Brain microvascular endothelial cell (primary cell): ENCODE measurements around the gene ANXA2.

Experiments
- DNase-seq: peaks from one replicate; pipeline ENCODE4 v3.0.0-alpha.2; 2020
- H3K27ac ChIP-seq: fragments of 250-450 bp; sonication (Bioruptor Pico); 2 replicates; pipeline ENCODE4 v1.5.1; 2020; ENCODE audit warnings: mild to moderate bottlenecking, moderate library complexity
- H3K27me3 ChIP-seq: fragments of 250-450 bp; sonication (Bioruptor Pico); replicated peaks from 2 replicates; pipeline ENCODE4 v1.5.1; 2020; ENCODE audit warnings: mild to moderate bottlenecking
- H3K36me3 ChIP-seq: fragments of 250-450 bp; sonication (Bioruptor Pico); replicated peaks from 2 replicates; pipeline ENCODE4 v1.5.1; 2020; ENCODE audit warnings: mild to moderate bottlenecking
- H3K4me3 ChIP-seq: 2 replicates; pipeline ENCODE4 v1.5.1; 2011; ENCODE audit warnings: low read depth, mild to moderate bottlenecking, control low read depth, low read length, moderate library complexity
- in situ Hi-C: cut with HindIII; loops from 2 replicates; pipeline ENCODE4 v1.10.0; 2017; ENCODE audit warnings: low sequenced_read_pairs, low pct_ligation_motif_present
- TF ChIP-seq, protein P1 (sequence below): IDR thresholded peaks from 2 replicates; pipeline ENCODE4 v1.5.1; 2011; ENCODE audit warnings: low read depth, mild to moderate bottlenecking, moderate library complexity, low read length, control low read depth, inconsistent platforms; ENCODE audit errors: missing control alignments

Gene ANXA2

DNA sequence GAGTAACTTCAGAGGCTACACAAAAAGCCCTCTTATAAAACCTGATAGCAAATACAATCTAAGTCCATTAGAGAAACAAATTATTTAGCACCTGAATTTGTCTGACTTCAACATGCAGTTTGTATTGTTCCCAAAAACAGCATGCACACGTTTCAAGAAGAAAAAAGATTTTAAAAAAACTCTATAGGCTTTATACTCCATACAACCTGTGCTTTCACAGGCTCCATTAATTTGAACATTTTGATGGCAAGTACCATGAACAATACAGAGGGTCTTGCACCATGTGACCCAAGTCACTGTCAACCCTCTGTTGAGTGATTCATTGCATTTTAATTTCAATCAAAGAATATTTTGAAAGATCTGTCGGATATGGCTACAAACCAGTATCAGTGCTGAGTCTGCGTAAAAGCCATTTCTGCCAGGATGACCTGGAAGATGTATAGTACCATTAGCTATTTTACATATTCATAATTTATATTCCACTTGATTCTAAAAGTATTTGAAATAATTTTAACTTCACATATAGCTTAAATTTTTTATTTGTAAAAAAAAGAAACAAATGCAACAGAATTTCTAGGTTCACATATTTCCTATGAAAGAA, 13.2 kb downstream of the ANXA2 start:
- peaks cover 76% of the 10 kb centered on the region for H3K36me3 ChIP-seq
- no peaks in the 10 kb centered on the region for H3K27me3 ChIP-seq
- H3K4me3 ChIP-seq = no peak overlapping the region
- peak overlapping the region; percentile 36 for H3K27ac ChIP-seq
- in situ Hi-C loops = no loop called here
- DNase-seq = no peak
- TF ChIP-seq, protein P1, sequence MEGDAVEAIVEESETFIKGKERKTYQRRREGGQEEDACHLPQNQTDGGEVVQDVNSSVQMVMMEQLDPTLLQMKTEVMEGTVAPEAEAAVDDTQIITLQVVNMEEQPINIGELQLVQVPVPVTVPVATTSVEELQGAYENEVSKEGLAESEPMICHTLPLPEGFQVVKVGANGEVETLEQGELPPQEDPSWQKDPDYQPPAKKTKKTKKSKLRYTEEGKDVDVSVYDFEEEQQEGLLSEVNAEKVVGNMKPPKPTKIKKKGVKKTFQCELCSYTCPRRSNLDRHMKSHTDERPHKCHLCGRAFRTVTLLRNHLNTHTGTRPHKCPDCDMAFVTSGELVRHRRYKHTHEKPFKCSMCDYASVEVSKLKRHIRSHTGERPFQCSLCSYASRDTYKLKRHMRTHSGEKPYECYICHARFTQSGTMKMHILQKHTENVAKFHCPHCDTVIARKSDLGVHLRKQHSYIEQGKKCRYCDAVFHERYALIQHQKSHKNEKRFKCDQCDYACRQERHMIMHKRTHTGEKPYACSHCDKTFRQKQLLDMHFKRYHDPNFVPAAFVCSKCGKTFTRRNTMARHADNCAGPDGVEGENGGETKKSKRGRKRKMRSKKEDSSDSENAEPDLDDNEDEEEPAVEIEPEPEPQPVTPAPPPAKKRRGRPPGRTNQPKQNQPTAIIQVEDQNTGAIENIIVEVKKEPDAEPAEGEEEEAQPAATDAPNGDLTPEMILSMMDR = no peak

- peak; percentile 39 for DNase-seq
- in situ Hi-C loops = no loop called here
- TF ChIP-seq, protein P1 = no peak
- Histone ChIP-seq H3K27me3 (no peaks in the 10 kb centered on the region), H3K27ac (peak overlapping the region; percentile 36), H3K4me3 (no peak overlapping the region), H3K36me3 (peaks cover 75% of the 10 kb centered on the region)
Measured at GRCh38 chr15:60384053-60384452, 13.7 kb downstream of the ANXA2 start.

GRCh38 chr15:60382773-60383674, 14.8 kb downstream of the ANXA2 start:
- DNase-seq = peak; percentile 0
- Histone ChIP-seq H3K27ac (peak overlapping the region; percentile 93), H3K36me3 (peaks cover 83% of the 10 kb centered on the region), H3K27me3 (no peaks in the 10 kb centered on the region), H3K4me3 (no peak overlapping the region)
- in situ Hi-C loops = no loop called here
- TF ChIP-seq, protein P1 = no peak

DNA sequence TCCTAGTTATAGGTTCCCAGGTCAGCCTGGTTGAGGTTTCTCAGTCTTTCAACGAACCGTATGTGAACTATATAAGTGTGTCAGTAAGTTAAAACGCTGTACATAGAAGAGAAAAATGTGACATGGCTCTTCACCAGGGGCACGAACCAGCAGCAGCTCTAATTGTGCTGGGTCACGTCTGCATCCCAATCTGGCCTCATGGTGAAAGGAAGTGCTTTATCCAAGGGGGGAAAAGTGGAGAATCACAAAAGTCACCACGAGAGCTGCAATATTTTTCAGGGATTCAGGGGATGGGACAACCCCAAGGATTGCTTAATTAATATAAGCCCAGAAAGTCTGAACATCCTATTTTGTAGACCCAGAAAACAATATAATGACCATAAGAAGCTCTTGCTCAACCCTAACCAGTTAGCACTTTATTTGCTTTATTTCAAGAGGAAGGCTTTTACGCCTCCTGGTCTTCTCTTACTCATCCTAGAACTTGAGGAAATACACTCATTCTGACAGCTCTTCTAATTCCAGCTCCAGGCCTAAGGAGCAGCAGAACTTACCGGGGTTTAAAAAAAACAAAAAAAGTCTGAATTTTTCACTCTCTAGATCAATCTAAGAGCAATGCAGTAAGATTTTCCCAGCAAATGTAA, 16.5 kb downstream of the ANXA2 start:
- peak; percentile 17 for DNase-seq
- Histone ChIP-seq H3K27ac (peak overlapping the region; percentile 93), H3K36me3 (peaks cover 85% of the 10 kb centered on the region), H3K4me3 (no peak overlapping the region), H3K27me3 (no peaks in the 10 kb centered on the region)
- in situ Hi-C loops = no loop called here
- TF ChIP-seq, protein P1 = no peak

DNA sequence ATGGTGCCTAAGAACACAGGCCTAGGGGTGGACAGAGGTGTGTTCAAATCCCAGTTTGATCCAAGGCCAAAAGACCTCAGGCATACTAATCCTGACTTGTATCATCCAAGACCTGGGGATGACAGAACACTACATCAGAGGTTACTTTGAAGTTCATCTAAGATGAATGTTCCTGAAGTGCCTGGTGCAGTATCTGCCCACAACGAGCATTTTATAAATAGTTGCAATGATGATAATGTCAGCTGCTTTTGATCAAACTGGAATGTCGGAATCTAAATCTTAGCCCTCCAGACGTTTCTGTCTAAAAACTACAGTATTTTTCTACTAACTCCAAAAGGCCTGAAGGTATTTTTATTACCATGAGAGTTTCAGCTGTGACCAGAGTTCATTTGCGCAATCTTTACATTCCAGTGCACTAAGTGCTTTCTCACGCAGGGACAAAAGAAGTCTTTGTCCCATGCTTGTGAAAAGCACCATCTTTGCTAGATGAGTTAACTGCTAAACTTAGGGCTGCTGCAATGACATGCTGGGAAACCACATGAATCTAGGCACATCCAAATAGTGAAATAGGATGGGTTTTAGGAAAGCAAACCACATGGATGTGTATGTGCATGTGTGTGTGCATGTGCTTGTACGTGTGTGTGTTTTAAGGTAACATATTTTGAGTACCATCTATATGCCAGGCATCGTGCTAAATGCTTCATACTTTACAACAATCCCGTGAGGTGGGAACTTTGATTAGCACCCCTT, 18.1 kb downstream of the ANXA2 start:
- in situ Hi-C loops = no loop called here
- H3K36me3 ChIP-seq = peaks cover 84% of the 10 kb centered on the region
- peak overlapping the region; percentile 93 for H3K27ac ChIP-seq
- TF ChIP-seq, protein P1 = no peak
- H3K27me3 ChIP-seq = no peaks in the 10 kb centered on the region
- peak; percentile 91 for DNase-seq
- no peak overlapping the region for H3K4me3 ChIP-seq
